Smooth muscle cell (in vitro differentiated cells): ENCODE measurements around the gene CAMK1D. TPM values are rescaled to one million over a fixed set of nuclear protein-coding genes. Genes with fewer than 3 reads are reported as not detected.

Experiments used
- DNase-seq: peaks from one replicate; lab custom pipeline; 2025; ENCODE audit not compliant: unreplicated experiment; lab: John Stamatoyannopoulos, UW
- H2AFZ ChIP-seq: fragments of 200-600 bp; sonication (generic); 2 replicates; pipeline ENCODE4 v1.6.0; 2016; ENCODE audit warnings: antibody characterized with exemption, low read depth, mild to moderate bottlenecking
- H3F3A ChIP-seq: fragments of 200-600 bp; sonication (generic); 2 replicates; pipeline ENCODE4 v1.6.0; 2017; ENCODE audit warnings: antibody characterized with exemption, low read depth
- H3K27ac ChIP-seq: fragments of 200-600 bp; sonication (generic); 2 replicates; pipeline ENCODE4 v1.5.1; 2016; ENCODE audit warnings: low read depth, mild to moderate bottlenecking
- H3K27me3 ChIP-seq: fragments of 200-600 bp; sonication (generic); 2 replicates; pipeline ENCODE4 v1.6.1; 2016; ENCODE audit warnings: low read depth, mild to moderate bottlenecking
- H3K36me3 ChIP-seq: fragments of 200-600 bp; sonication (generic); 2 replicates; pipeline ENCODE4 v1.5.1; 2016; ENCODE audit warnings: low read depth
- H3K4me1 ChIP-seq: fragments of 200-600 bp; sonication (generic); 2 replicates; pipeline ENCODE4 v1.5.1; 2016; ENCODE audit warnings: low read depth
- H3K4me2 ChIP-seq: fragments of 200-600 bp; sonication (generic); 2 replicates; pipeline ENCODE4 v1.6.0; 2016; ENCODE audit warnings: mild to moderate bottlenecking
- H3K4me3 ChIP-seq: fragments of 200-600 bp; sonication (generic); 2 replicates; pipeline ENCODE4 v1.5.1; 2016; ENCODE audit warnings: mild to moderate bottlenecking
- H3K79me2 ChIP-seq: fragments of 200-600 bp; sonication (generic); 2 replicates; pipeline ENCODE4 v1.6.0; 2016; ENCODE audit warnings: low read depth, mild to moderate bottlenecking
- H3K9ac ChIP-seq: fragments of 200-600 bp; sonication (generic); 2 replicates; pipeline ENCODE4 v1.6.0; 2016; ENCODE audit warnings: low read depth
- H3K9me3 ChIP-seq: fragments of 200-600 bp; sonication (generic); replicated peaks from 2 replicates; pipeline ENCODE4 v1.5.1; 2016; ENCODE audit warnings: low read depth
- H4K20me1 ChIP-seq: fragments of 200-600 bp; sonication (generic); 2 replicates; pipeline ENCODE4 v1.6.0; 2016; ENCODE audit warnings: low read depth
- CTCF ChIP-seq: fragments of 200-600 bp; sonication (generic); IDR thresholded peaks from 2 replicates; pipeline ENCODE4 v1.5.1; 2017; ENCODE audit warnings: borderline replicate concordance, mild to moderate bottlenecking, antibody characterized with exemption; ENCODE audit not compliant: insufficient read depth, poor library complexity, severe bottlenecking
- WGBS: methylation state at CpG from one replicate; pipeline ENCODE4 v1.1.7; 2016; ENCODE audit warnings: low lambda C conversion rate; 5-methylcytosine and 5-hydroxymethylcytosine counted together
- polyA plus RNA-seq: library from polyadenylated mRNA; unstranded; fragments of >200 nt; fragmentation: Nextera tagmentation; extraction: Ambion mirVana; gene quantifications from 2 replicates; pipeline ENCODE4 v1.2.1, GENCODE V29; 2016
- total RNA-seq: library from RNA; depleted of rRNA; stranded (reverse); fragments of >200 nt; gene quantifications from 2 replicates; pipeline ENCODE4 v1.2.3, GENCODE V29; 2014

CAMK1D gene
- total and polyA plus RNA-seq, 2 experiments from 2014 or later, result 1.6 to 2.3 TPM

- WGBS, result 90% methylated on average over 6 of the region's 6 CpGs
- Histone ChIP-seq H3K79me2 (no peaks in the 10 kb centered on the region), H4K20me1 (no peaks in the 10 kb centered on the region), H3K4me1 (peaks cover 3% of the 10 kb centered on the region), H2AFZ (no peak overlapping the region), H3K9me3 (no peaks in the 10 kb centered on the region), H3K36me3 (no peaks in the 10 kb centered on the region), H3K27ac (no peak overlapping the region), H3F3A (peaks cover 11% of the 10 kb centered on the region), H3K4me2 (no peak overlapping the region), H3K4me3 (no peak overlapping the region), H3K9ac (no peak overlapping the region), H3K27me3 (peaks cover under 1% of the 10 kb centered on the region)
- DNase-seq, result no peak
- no peak for TF ChIP-seq CTCF
Measured at GRCh38 chr10:12340937-12341336, 8.4 kb upstream of the CAMK1D start.

DNA sequence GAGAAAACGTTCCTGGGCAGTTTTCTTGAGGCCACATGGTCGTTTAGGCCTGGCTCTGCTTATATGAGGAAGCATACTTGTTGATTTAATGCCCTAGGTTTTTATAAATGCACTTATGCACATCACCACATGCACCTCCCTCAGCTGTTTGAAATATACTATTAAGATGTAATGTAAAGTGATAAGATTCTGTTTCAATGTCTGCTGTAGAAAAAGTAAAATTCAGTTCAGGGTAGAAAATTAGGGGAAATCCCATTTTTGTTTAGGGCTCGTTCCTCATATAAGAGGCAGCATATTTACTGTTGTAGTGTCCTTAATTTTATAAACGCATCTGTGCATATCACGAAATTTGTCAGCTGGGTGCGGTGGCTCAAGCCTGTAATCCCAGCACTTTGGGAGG is 7.8 kb upstream of the CAMK1D start:
- no peaks in the 10 kb centered on the region for H3K79me2 ChIP-seq
- H3K27me3 ChIP-seq, result peaks cover 5% of the 10 kb centered on the region
- no peaks in the 10 kb centered on the region for H4K20me1 ChIP-seq
- no peak overlapping the region for H2AFZ ChIP-seq
- no peaks in the 10 kb centered on the region for H3K36me3 ChIP-seq
- WGBS, result 91% methylated on average over 6 of the region's 6 CpGs
- no peak for TF ChIP-seq CTCF
- no peak for DNase-seq
- H3K9ac ChIP-seq, result no peak overlapping the region
- H3K4me2 ChIP-seq, result no peak overlapping the region
- no peak overlapping the region for H3K27ac ChIP-seq
- H3K9me3 ChIP-seq, result no peaks in the 10 kb centered on the region
- H3K4me1 ChIP-seq, result peaks cover 3% of the 10 kb centered on the region
- H3F3A ChIP-seq, result peaks cover 11% of the 10 kb centered on the region
- H3K4me3 ChIP-seq, result no peak overlapping the region

DNA sequence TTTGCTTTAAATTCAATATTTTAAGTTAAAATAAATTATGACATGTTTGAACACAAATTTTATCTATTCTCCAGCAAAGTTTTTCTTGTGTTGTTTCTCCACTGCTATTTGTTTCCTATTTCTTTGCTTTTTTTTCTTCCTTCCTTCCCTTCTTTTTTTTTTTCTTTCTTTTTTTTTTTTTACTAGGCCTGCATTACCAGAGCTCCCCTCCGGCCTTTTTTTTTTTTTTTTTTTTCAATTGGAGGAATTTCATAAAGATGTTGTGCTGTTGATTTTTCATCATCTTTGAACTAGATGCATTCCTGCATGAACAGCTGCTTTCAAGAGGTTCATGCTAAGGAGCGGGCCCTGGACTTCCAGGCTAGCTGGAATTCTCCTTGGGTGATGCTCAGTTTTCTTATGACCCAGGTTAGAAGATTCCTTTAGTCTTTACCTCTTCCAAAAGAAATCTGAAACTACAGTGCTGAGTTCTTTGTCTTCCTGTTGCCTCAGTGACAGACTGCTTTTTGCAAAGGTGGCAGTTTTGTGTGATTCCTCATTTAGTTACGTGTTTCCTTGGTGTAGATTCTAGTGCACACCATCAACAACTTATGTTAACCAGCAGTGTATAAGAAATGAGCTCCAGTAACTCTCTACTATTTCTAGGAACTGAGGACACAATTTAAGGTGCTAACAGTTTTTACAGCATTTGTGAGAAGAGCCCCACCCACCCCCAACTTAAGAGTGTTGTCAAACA is 4.8 kb upstream of the CAMK1D start:
- 87% methylated on average over 3 of the region's 3 CpGs for WGBS

More for the DNA sequence above, 4.8 kb upstream of the CAMK1D start:
- no peaks in the 10 kb centered on the region for H4K20me1 ChIP-seq
- no peak for TF ChIP-seq CTCF
- no peaks in the 10 kb centered on the region for H3K36me3 ChIP-seq
- peaks cover 17% of the 10 kb centered on the region for H3K27me3 ChIP-seq
- no peak overlapping the region for H2AFZ ChIP-seq
- H3K4me2 ChIP-seq, result no peak overlapping the region
- no peak overlapping the region for H3K4me3 ChIP-seq
- no peaks in the 10 kb centered on the region for H3K9me3 ChIP-seq
- H3K4me1 ChIP-seq, result no peaks in the 10 kb centered on the region
- no peak for DNase-seq
- H3K27ac ChIP-seq, result no peak overlapping the region
- H3K9ac ChIP-seq, result no peak overlapping the region
- H3F3A ChIP-seq, result no peaks in the 10 kb centered on the region
- H3K79me2 ChIP-seq, result no peaks in the 10 kb centered on the region
